GM18511 (cell line): ENCODE results near the gene RBM34.
"Not testable (repeated sequence)": the region's sequence is repeated elsewhere in the genome, so short reads cannot be mapped to it uniquely, and the experiment has no call there.

ENCODE experiments used
- ATAC-seq: cut with Tn5 transposase; IDR thresholded peaks from one replicate; pipeline ENCODE4 v1.9.1; 2021; ENCODE audit warnings: mild to moderate bottlenecking, moderate library complexity; ENCODE audit not compliant: unreplicated experiment

The RBM34 gene

GRCh38 chr1:235093013-235093695, 67.9 kb downstream of the RBM34 start:
- no peak for ATAC-seq

GRCh38 chr1:235092415-235092814, 68.6 kb downstream of the RBM34 start:
- not testable (repeated sequence) for ATAC-seq

- ATAC-seq = not testable (repeated sequence)
Measured at GRCh38 chr1:235092045-235092406, 69.0 kb downstream of the RBM34 start.

GRCh38 chr1:235091319-235092044, 69.6 kb downstream of the RBM34 start:
- ATAC-seq = not testable (repeated sequence)

- no peak for ATAC-seq
Measured at GRCh38 chr1:235090406-235091069, 70.5 kb downstream of the RBM34 start.

- no peak for ATAC-seq
Measured at GRCh38 chr1:235088907-235089306, 72.1 kb downstream of the RBM34 start.

GRCh38 chr1:235088430-235088829, 72.6 kb downstream of the RBM34 start:
- ATAC-seq = no peak

- ATAC-seq = no peak
Measured at GRCh38 chr1:235087906-235088305, 73.1 kb downstream of the RBM34 start.

GRCh38 chr1:235085411-235086117, 75.5 kb downstream of the RBM34 start:
- ATAC-seq = not testable (repeated sequence)
